ENCODE data around the gene SLC8A1. TPM values are rescaled to one million over a fixed set of nuclear protein-coding genes. Genes with fewer than 3 reads are reported as not detected.

The SLC8A1 gene
- total and polyA plus RNA-seq, 2 donors from 2014 or later = 12.9 to 33.9 TPM

DNA sequence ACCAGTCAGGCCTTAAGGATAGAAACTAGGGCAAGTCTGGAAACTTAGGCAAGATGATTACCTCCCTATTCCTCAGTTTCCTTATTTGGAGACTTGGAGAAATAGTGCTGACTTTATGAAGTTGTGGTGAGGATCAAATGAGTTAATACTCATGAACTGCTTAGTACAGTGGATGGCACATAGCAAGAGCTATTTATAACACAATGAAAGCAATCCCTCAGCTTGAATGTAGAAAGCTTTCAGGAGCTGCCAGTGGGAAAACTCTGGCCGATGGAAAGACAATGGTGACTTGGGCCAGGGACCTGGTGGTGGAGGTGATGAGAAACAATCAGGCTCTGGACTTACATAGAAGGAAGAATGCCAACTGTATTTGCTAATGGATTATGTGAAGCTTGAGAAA lies 403.4 kb downstream of the SLC8A1 start:
- intact Hi-C loops (cut with DNase I) = no loop called here
- Histone ChIP-seq H3K4me3 (ENCODE audit: low read length in 3 of 3) (no peak overlapping the region), H3K9me3 (ENCODE audit: control insufficient read depth in 2 of 3, insufficient read depth in 1 of 3, low read length in 3 of 3) (no peaks in the 10 kb centered on the region), H3K27me3 (ENCODE audit: control insufficient read depth, insufficient read depth, low read length) (no peaks in the 10 kb centered on the region), H3K36me3 (ENCODE audit: control insufficient read depth in 2 of 3, insufficient read depth in 3 of 3, low read length in 3 of 3) (no peaks in the 10 kb centered on the region), H3K27ac (ENCODE audit: low read depth in 2 of 2, low read length in 2 of 2) (no peak overlapping the region), H3K4me1 (ENCODE audit: control insufficient read depth in 2 of 3, insufficient read depth in 2 of 3, low read depth in 1 of 3, low read length in 3 of 3) (no peaks in the 10 kb centered on the region), H3K9ac (ENCODE audit: low read length in 3 of 3) (no peak overlapping the region)
- TF ChIP-seq CTCF (IDR thresholded peaks at IDR 0.05; ENCODE audit: borderline replicate concordance, extremely low read depth, insufficient read depth) = no peak
- FAIRE-seq = no peak
- DNase-seq = no peak

DNA sequence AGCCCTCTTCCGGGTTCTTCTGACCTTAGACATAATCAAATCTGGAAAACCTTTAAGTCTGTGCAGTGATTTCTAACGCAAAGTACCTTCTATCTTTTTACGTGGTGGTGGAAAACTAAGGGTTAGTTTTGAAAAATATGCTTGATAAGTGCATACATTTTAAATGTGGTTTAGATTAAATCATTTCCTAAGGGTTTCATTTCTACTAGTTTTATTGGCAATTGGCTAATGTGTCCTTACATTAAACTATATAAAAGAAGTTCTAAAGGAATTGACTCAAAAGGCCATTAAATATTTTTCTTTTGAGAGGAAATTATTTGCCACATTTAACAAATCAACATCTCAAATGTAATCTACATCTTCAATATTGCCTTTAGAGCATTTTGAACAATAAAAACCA lies 404.5 kb downstream of the SLC8A1 start:
- Histone ChIP-seq H3K9ac (ENCODE audit: low read length in 3 of 3) (no peak overlapping the region), H3K27me3 (ENCODE audit: control insufficient read depth, insufficient read depth, low read length) (no peaks in the 10 kb centered on the region), H3K36me3 (ENCODE audit: control insufficient read depth in 2 of 3, insufficient read depth in 3 of 3, low read length in 3 of 3) (no peaks in the 10 kb centered on the region), H3K27ac (ENCODE audit: low read depth in 2 of 2, low read length in 2 of 2) (no peak overlapping the region), H3K9me3 (ENCODE audit: control insufficient read depth in 2 of 3, insufficient read depth in 1 of 3, low read length in 3 of 3) (no peaks in the 10 kb centered on the region), H3K4me3 (ENCODE audit: low read length in 3 of 3) (no peak overlapping the region), H3K4me1 (ENCODE audit: control insufficient read depth in 2 of 3, insufficient read depth in 2 of 3, low read depth in 1 of 3, low read length in 3 of 3) (no peaks in the 10 kb centered on the region)
- no peak for TF ChIP-seq CTCF (IDR thresholded peaks at IDR 0.05; ENCODE audit: borderline replicate concordance, extremely low read depth, insufficient read depth)
- DNase-seq (no peak), FAIRE-seq (no peak)
- intact Hi-C loops (cut with DNase I) = no loop called here

Measured in kidney (tissue), 14 donors.